PFSK-1 (cell line): ENCODE data around the gene SAMD4A.

Experiments
- REST ChIP-seq, 2 experiments: IDR thresholded peaks; 2 replicates each; pipeline versions ENCODE4 v1.6.1 to v1.8.0; 2011 to 2012; ENCODE audit warnings: low read depth in 2 of 2, low read length in 2 of 2, control low read depth in 1 of 2, inconsistent platforms in 1 of 2, mild to moderate bottlenecking in 1 of 2, moderate library complexity in 1 of 2; ENCODE audit not compliant: insufficient read depth in 1 of 2
- TAF1 ChIP-seq: IDR thresholded peaks from 2 replicates; pipeline ENCODE4 v1.6.1; 2012; ENCODE audit warnings: low read length, control low read depth, borderline replicate concordance; ENCODE audit not compliant: insufficient read depth

GRCh38 chr14:54814076-54814475, 247.1 kb downstream of the SAMD4A start:
- TF ChIP-seq TAF1 (no peak), REST (IDR thresholded peaks at IDR 0.05; ENCODE audit: insufficient read depth in 1 of 2, low read depth in 2 of 2, low read length in 2 of 2) (no peak)
